HG03520 (cell line): Measurements from ENCODE around the gene TLL2.

Experiments used
- ATAC-seq: cut with Tn5 transposase; IDR thresholded peaks from one replicate; pipeline ENCODE4 v1.9.1; 2021; ENCODE audit warnings: mild to moderate bottlenecking, moderate library complexity; ENCODE audit not compliant: unreplicated experiment

TLL2 gene

DNA sequence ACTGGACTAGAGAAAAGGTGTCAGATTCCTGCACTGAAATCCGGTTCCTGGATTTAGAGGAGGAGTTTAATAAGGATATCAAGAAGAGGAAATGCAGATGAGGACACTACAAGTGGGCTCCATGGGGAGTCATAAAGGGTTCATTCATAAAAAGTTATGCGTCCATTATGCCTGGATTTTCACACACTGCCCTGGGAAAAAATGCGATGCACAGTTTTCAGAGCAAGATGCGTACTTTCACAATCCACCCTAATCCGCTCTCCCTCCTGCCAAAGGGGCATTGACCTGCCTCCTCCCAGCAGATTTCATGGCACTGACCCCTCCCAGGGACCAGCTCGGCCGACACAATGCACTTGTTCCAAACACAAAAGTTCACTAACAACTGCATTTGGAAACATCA lies 112.7 kb downstream of the TLL2 start:
- ATAC-seq: no peak

DNA sequence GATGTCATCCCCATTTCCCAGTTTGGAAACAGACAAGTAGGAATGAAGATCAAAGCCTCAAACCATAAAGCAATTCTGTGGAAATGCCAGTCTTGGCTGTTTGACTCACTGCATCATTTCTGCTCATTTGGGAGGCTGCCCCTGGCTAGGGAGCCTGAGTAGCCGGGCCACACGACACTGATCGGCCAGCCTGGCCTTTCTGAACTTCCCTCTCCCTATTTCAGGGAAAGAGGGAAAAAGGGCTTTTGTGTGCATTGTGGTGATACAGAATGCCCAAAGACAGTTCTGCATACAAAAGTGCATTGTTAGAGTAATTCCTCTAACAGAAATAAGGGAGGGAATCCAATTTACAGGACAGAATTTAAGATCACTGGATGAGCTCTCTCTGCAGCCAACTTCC lies 113.3 kb downstream of the TLL2 start:
- ATAC-seq: no peak

DNA sequence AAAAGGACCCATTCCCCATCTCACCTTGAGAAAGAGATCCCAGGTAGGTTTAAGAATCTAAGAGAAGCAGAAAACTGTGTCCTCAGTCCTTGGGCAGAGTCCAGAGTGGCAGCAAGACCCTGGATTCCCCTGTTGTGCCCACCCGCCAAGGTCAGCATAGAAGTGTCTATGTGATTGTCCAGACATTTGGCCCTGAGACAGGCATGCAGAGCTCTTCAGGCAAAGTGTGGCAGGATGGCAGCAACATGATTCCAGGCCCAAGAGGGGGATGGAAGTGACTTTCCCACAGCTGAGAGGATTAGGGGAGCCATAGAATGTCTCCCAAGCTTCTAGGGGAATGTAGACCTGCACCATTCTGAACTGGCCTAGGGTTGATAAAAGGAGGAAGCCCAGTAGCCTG lies 115.8 kb downstream of the TLL2 start:
- no peak for ATAC-seq

DNA sequence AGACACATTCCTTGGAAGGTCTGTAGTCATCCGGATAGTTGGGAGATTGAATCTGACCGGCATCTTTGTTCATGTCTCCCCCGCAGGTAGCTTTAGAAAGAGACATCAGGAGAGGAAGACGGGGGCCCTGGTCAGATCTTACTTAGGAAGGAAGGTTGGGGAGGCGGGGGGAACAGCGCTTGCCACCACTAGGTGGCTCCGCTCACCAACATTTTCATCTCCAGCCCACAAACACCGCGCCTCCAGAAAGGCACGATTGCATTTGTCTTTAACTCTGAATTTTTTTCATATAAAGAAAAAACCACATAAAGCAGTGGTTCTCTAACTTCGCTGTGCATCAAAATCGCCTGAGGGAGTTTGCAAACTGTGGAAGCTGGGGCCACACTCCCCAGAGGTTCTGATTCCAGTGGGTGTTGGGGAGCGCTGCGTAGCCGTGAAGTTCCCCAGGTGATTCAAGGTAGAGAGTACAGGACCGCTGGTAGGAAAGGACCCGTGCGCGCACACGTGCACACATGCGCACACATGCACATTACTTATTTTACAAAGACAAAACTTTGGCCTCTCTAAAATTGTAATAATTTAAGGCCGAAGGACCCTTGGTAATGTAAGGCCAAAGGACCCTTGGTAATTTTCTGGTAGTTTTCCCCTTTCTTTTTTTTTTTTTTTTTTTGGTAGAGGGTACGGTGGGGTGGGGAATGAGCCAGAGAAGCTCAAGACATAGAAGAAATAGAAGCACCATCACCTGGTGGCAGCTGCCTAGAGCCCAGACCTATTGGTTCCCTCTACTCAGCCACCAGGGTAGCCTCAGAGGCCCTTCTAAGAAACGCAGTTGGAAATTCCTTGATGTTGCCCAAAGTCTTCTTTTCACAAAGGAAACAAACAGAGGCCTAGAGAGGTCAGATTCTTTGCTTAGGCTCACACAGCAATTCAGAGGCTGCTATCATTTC lies 117.5 kb downstream of the TLL2 start:
- ATAC-seq: no peak

DNA sequence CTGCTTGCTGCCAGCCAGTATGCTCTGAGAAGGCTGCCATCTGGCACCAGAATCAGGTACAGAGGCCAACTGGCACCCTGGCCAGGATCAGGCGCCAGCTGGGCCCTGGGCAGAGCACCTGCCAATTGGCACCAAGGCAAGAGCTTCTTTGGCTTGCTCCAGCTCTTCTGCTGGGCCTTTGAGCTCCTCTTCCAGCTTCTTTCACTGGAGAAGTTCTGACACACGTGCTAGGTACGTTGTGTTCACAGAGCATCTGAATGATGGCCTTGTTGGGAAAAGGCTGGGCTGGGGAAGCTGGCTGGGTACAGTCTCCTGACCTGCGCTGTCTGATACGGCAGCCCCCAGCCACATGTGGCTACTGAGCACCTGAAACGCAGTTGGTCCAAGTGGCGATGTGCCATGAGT lies 123.3 kb downstream of the TLL2 start:
- no peak for ATAC-seq

DNA sequence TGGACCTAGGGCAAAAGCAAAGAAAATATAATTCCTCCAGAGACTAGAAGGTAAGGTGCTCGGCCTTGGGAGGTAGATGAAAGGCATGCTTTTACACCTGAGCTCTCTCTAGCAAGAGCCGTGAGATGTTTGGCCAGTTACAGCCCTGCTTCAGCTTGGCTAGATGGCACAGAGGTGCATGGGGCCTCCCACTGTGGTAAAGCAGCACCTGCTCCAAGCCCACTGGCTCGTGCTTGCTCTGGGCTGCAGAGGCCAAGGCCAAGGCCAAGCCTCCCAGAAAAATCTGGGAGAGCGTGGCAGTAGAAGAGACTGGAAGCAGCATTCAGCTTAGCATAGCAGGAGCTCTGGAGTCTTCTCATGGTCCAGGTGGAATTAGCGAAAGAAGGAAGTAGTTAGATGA lies 123.9 kb downstream of the TLL2 start:
- ATAC-seq: no peak

DNA sequence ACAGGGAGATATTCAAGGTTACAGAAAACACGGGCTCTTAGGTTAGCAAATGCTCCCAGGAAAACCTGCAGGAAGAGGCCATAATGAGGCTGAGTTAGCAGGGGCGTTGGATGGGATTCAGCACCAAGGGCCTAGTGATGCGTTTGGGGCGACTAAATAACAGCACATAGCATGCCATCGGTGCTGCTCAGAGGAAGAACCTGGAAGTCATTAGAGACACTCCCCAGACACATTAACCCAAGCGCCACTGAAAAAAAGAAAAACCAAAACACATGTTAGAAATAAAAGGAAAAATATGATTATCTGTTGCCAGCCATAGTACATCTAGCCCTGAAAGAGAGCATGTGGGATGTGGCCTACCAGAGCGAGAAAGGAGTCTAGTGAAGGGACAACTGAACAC lies 126.1 kb downstream of the TLL2 start:
- no peak for ATAC-seq

DNA sequence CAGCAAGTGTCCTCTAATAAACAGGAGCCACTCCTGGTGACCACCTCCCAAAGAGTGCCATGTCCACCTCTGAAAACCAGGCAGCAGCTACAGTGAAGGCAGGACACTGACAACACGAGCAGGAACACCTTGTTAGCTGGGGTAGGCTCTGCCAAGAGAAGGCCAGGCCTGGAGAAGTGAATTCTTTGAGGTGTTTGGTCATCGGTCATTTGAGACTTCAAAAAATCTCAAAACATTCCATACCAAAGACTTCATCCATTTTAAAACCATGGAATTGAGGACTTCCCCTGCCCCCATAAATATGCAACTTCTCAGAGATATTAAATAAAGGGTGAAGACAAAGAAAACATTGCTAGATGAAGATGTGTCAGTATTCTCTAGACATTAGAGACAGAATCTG lies 126.6 kb downstream of the TLL2 start:
- no peak for ATAC-seq

DNA sequence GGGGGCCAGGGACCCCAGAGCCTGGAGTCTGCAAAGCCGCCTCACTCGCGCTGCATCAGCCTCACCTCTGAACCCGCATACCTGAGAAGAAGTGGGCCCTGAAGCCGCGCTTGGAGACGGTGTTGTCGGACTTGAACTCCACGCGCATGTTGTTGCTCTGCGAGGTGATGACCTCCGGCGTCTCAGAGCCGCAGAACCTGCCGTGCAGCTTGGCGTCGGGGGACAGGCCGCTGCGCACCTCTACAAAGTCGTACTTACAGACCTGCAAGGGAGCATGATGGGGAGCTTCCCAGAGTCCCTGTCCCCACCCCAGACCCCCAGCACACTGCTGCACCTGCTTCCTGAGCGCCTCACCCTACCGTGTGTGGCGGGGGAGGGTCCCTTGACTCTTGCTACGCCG lies 129.2 kb downstream of the TLL2 start:
- ATAC-seq: no peak

DNA sequence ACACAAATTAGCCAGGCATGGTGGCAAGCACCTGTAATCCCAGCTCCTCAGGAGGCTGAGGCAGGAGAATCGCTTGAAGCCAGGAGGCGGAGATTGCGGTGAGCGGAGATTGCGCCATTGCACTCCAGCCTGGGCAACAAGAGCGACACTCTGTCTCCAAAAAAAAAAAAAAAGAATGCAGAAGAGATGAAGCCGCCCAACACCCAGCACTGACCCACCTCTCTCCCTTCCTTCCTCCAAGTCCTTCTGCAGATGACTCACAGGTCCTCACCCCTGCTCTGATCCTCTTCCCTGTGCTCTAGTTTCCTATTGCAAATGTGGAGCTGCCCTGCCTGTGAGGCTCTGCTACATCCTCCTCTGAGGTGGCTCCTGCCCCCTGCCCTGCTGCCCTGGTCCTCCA lies 132.9 kb downstream of the TLL2 start:
- no peak for ATAC-seq

DNA sequence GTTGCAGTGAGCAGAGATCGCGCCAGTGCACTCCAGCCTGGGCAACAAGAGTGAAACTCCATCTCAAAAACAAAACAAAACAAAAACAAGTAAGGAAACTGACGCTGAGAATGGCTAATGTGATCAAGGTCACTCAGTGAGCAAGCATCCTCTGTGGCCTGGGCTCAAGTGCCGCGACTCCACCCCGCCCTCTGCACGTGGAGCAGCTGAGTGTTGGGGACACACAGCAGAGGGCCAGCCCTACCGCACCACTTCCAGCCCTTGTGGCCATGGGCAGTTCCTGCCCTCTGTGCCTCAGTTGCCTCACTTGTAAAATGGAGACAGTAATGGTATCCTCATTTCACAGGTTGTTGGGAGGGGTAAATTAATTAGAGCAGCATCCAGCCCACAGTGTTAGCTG lies 134.0 kb downstream of the TLL2 start:
- ATAC-seq: no peak

DNA sequence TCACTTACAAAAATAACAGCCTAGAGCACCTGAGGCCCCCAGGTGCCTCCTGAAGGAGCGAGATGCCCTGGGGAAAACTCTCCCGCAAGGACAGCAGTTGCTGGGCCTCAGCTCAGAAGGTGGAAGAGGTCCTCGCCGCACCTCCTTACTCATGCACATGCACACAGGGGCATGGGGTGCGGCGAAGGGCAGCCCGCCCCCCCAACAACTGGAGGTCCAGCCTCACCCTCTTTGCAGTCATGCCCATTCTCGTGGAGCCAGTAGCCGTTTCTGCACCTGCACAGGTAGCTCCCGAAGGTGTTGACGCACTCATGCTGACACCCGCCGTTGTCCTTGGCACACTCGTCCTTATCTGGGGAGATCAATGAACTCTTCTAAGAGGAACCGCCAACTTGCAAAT lies 135.0 kb downstream of the TLL2 start:
- no peak for ATAC-seq

DNA sequence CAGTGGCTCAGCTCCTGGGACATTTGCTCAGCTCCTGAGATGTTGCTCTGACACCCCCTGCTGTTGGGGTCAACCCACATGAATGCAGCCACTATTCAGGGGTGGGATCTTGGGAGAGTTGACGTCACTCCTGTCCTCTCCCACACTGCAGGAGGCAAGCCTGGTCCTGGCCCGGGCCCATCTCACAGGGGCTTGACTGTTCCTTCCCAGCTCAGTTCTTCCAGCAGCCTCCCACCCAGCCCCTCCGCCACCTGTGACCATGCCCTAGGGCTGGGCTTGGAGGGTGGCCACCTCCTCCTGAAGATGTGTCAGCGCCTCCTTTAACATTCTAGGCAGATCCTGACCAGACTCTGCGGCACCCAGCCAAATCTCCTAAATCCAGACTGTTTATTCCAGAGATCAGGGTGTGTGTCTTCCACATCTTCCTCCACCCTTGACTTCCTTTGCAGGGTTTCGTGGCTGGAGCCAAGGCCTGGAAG lies 135.9 kb downstream of the TLL2 start:
- ATAC-seq: no peak

DNA sequence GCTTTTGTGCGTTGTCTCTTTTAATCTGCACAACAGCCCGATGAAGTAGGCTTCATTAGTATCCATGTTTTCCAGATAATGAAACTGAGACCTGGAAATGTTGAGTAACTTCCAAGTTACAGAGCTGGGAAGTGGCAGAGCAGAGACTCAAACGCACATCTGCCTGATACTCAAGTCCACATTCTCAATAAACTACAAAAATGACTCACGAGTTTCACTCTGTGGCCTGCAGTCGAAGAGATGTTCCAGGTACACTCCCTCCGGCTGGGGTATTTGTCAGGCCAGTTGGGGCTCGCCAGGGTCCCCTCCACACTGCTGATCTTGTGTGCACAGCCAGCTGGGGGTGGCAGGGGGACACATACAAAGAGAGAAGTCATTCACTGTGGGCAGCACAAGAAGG lies 137.2 kb downstream of the TLL2 start:
- ATAC-seq: no peak

DNA sequence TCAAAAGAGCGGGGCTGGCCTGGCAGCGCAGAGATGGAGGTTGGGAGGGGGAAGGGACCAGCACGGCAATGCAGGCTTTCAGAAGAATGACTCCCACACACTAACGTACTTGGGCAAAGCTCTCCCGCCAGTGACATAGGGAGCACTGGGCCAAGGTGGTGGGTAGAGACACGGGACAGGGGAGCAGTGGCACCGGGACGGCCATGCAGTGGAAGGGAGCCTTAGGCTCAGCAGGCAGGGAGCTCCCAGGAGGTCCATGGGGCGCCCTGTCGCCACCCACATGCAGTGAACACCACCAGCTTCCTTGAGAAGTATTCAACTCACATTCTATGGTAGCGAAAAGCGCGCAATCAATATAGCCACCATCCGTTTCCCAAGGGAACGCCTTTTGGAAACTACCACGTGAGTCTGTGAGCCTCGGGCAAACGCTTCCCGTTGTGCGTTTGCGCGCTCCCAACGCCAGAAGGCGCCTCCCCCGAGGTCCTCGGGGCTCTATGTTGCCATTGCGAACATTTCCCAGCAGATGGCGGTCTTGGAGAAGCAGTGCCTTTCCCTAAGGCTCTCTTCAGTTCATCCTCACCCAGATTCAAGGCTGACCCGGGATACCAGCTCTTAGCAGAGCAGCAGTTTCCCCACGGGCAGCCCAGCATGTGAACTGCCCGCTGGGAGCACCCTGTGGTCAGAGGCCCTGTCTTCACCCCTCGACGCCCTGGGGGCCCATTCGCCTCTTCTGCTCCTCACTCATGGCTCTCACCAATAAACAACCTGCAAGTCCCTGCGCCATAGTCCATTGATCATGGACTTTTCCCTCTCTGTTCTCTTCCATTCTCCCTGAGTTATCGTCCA lies 138.5 kb downstream of the TLL2 start:
- ATAC-seq: no peak

DNA sequence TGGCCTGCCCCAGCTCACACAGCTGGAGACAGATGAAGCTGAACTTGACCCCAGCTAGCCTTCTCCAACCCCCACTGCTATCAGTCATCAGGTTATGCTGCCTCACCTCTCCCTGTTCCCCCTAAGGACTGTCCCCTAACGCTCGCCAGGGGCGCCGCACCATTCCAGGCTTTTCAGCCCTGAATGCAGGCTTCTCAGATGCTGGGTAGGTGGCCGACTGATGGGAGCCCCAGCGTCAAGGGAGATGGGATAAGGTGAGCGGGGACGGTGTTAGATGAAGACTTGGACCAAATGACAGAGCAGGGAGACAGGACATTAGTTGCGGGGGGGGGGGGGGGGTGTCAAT lies 139.1 kb downstream of the TLL2 start:
- no peak for ATAC-seq

DNA sequence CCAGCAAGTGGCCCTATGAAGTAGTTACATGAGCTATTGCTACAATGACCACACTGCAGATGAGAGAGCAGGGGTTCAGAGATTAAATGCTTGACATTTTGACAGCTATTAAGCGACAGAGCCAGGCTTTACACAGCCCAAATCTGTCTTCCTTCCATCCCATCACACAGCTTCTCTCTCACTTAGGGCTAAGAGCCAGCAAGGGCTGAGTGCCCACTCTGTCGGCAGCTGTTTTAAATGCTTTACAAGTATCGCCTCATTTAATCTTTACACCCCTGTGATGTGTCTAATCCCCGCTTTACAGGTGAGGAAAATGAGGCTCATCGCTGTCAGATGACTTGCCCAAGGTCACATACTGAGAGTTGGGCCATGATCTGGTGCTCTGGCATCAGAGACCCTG lies 139.7 kb downstream of the TLL2 start:
- no peak for ATAC-seq

DNA sequence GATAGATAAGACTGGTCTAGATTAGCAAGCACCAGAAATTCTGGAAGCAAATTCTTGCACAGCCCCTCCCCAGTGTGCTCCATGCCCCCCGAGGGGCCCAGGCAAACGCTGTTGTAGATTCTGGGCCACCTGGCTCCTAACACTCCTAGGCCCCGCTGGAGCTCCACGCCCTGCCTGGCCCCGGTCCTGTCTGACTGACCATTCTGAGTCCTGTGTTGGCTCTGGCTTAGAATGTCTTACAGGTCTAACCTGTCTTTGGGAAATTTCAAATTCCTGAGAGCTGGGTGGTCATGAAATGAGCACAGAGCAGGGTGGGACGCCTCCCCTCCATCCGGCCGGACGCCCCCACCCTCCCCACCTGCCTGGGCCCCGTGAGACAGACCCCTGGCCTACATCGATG lies 142.4 kb downstream of the TLL2 start:
- ATAC-seq: no peak

DNA sequence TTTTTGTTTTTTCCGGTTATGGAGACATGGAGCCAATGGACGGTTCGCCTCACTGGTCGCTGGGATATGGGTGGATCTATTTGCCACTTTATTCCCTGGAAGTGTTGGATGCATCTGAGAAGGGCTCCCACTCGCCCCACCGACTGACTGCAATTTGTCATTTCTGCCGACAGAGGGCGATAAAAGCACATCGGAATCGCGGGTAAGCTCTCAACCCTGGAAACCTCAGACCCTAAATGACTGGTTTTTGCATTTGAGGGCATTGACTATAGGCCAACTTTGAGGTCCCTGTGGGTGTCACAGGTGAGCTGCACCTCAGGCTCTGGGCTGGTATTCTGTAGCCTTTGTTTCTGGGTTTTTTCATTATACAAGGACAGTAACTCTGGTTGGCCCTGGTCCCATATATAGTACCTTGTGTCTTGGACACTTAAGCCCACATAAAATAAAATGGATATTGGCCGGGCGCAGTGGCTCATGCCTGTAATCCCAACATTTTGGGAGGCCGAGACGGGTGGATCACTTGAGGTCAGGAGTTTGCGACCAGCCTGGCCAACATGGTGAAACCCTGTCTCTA lies 143.1 kb downstream of the TLL2 start:
- no peak for ATAC-seq

DNA sequence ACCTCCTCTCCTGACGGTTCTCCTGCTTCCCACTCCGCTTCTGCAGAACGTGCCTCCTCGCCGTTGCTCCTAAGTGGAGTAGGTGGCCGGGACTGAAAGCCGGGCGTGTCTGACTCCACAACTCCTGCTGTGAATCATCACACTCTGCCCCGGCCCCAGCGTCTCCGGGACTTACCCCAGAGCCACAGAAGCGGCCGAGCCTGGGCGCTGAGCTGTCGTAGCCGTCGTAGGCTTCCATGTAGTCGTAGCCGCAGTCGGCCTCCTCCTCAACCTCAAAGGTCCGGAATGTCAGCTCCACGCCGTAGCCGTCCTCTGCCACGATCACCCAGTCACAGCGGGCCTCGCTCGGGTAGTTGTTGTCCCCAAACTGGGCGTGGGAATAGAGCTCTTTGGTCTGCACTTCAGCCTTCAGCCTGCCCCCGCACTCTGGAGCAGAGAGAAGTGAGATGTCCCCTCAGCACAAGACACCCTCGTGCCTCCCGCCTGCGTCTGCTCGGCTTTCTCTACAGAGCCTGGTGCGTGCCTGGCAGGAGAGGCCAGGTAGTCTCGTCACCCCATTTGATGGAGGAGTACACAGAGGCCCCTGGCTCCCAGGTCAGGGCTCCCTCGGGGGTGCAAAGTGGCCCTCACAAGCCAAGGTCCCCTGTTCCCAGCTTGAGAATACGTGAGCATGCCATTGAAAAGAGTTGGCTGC lies 143.7 kb downstream of the TLL2 start:
- no peak for ATAC-seq

DNA sequence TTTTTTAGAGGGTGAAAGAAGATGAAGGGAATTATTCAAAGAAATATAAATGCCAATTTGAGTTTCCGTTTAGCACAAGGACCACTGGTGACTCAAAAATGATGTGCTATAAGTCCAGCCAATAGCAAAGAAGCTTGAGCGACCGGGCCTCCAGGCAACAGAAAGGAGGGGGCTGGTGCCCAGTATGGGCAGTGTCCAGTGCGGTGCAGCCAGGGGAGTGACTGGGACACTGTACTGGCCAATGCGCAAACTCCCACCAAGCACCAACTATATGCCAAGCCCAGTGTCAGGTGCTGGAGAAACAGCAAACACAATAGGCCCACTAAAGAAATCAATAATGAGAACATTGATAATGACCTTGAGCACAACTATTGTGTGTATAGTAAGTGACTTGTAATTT lies 144.8 kb downstream of the TLL2 start:
- ATAC-seq: no peak
